Neural progenitor cell (in vitro differentiated cells): ENCODE measurements around the gene PRKCA. TPM values are rescaled to one million over a fixed set of nuclear protein-coding genes. Genes with fewer than 3 reads are reported as not detected.
A peak's percentile ranks its signal among the peaks of the same experiment; 100 is the strongest.

Source experiments
- DNase-seq: peaks from one replicate; pipeline ENCODE4 v3.0.0-alpha.2; 2016; ENCODE audit warnings: low spot score
- H2AFZ ChIP-seq: fragments of 200-600 bp; sonication (generic); replicated peaks from 2 replicates; pipeline ENCODE4 v1.6.1; 2016; ENCODE audit warnings: antibody characterized with exemption
- H3F3A ChIP-seq: fragments of 200-600 bp; sonication (generic); 2 replicates; pipeline ENCODE4 v1.6.1; 2016; ENCODE audit warnings: antibody characterized with exemption, low read depth
- H3K27ac ChIP-seq: fragments of 200-600 bp; sonication (generic); 2 replicates; pipeline ENCODE4 v1.5.1; 2016; ENCODE audit warnings: mild to moderate bottlenecking
- H3K27me3 ChIP-seq: fragments of 200-600 bp; sonication (generic); 2 replicates; pipeline ENCODE4 v1.6.1; 2016; ENCODE audit warnings: mild to moderate bottlenecking, moderate library complexity
- H3K36me3 ChIP-seq: fragments of 200-600 bp; sonication (generic); 2 replicates; pipeline ENCODE4 v1.5.1; 2016
- H3K4me1 ChIP-seq: fragments of 200-600 bp; sonication (generic); 2 replicates; pipeline ENCODE4 v1.6.1; 2016; ENCODE audit warnings: mixed run types
- H3K4me2 ChIP-seq: fragments of 200-600 bp; sonication (generic); 2 replicates; pipeline ENCODE4 v1.6.1; 2016
- H3K4me3 ChIP-seq: fragments of 200-600 bp; sonication (generic); 2 replicates; pipeline ENCODE4 v1.5.1; 2016
- H3K79me2 ChIP-seq: fragments of 200-600 bp; sonication (generic); 2 replicates; pipeline ENCODE4 v1.6.1; 2016; ENCODE audit warnings: low read depth
- H3K9ac ChIP-seq: fragments of 200-600 bp; sonication (generic); 2 replicates; pipeline ENCODE4 v1.6.1; 2016
- H3K9me3 ChIP-seq: fragments of 200-600 bp; sonication (generic); 2 replicates; pipeline ENCODE4 v1.5.1; 2016; ENCODE audit warnings: low read depth
- H4K20me1 ChIP-seq: fragments of 200-600 bp; sonication (generic); 2 replicates; pipeline ENCODE4 v1.6.1; 2016; ENCODE audit warnings: low read depth
- H3K27ac Mint-ChIP-seq: 3 replicates; pipeline ENCODE4 v1.8.0; 2021; ENCODE audit warnings: mixed read lengths
- H3K27me3 Mint-ChIP-seq: 2 replicates; pipeline ENCODE4 v1.8.0; 2022; ENCODE audit warnings: low read depth, mild to moderate bottlenecking, inconsistent platforms, moderate library complexity, mixed read lengths; ENCODE audit not compliant: insufficient read depth
- H3K36me3 Mint-ChIP-seq: 3 replicates; pipeline ENCODE4 v1.8.0; 2021; ENCODE audit warnings: mixed read lengths
- H3K4me1 Mint-ChIP-seq: 3 replicates; pipeline ENCODE4 v1.8.0; 2021; ENCODE audit warnings: mixed read lengths
- H3K4me3 Mint-ChIP-seq: 3 replicates; pipeline ENCODE4 v1.8.0; 2021; ENCODE audit warnings: mild to moderate bottlenecking, moderate library complexity, mixed read lengths
- H3K9me3 Mint-ChIP-seq: 3 replicates; pipeline ENCODE4 v1.8.0; 2020; ENCODE audit warnings: mixed read lengths
- CTCF ChIP-seq: fragments of 200-600 bp; sonication (generic); IDR thresholded peaks from 2 replicates; pipeline ENCODE4 v1.5.1; 2017; ENCODE audit warnings: antibody characterized with exemption, mild to moderate bottlenecking
- EZH2 ChIP-seq: fragments of 200-600 bp; sonication (generic); IDR thresholded peaks from 2 replicates; pipeline ENCODE4 v1.6.1; 2017; ENCODE audit warnings: antibody characterized with exemption, mild to moderate bottlenecking, moderate library complexity
- EZH2phosphoT487 ChIP-seq: fragments of 200-600 bp; sonication (generic); IDR thresholded peaks from 2 replicates; pipeline ENCODE4 v1.6.1; 2017; ENCODE audit warnings: antibody characterized with exemption
- total RNA-seq: library from RNA; depleted of rRNA; stranded (reverse); fragments of >200 nt; gene quantifications from 2 replicates; pipeline ENCODE4 v1.2.3, GENCODE V29; 2015; ENCODE audit warnings: low replicate concordance

The PRKCA gene
- total RNA-seq, 1 donor from 2014 or later = 2.1 TPM

- Histone ChIP-seq H3K79me2 (no peaks in the 10 kb centered on the region), H3K27me3 (no peaks in the 10 kb centered on the region), H3K9ac (no peak overlapping the region), H3K4me1 (peaks cover 13% of the 10 kb centered on the region), H4K20me1 (no peaks in the 10 kb centered on the region), H3K36me3 (no peaks in the 10 kb centered on the region), H3K4me3 (no peak overlapping the region), H3K9me3 (no peaks in the 10 kb centered on the region), H3K27ac (no peak overlapping the region), H2AFZ (no peak overlapping the region), H3K4me2 (no peak overlapping the region), H3F3A (peaks cover 4% of the 10 kb centered on the region)
- DNase-seq = no peak
- H3K4me3 Mint-ChIP-seq = no peak overlapping the region
- H3K9me3 Mint-ChIP-seq = no peaks in the 10 kb centered on the region
- no peak for TF ChIP-seq EZH2
- TF ChIP-seq EZH2phosphoT487 = no peak
- no peak for TF ChIP-seq CTCF
- H3K4me1 Mint-ChIP-seq = peaks cover 11% of the 10 kb centered on the region
- H3K27ac Mint-ChIP-seq = no peak overlapping the region
- no peaks in the 10 kb centered on the region for H3K27me3 Mint-ChIP-seq
- H3K36me3 Mint-ChIP-seq = peaks cover 7% of the 10 kb centered on the region
Observed at GRCh38 chr17:66686601-66687000, 384.2 kb downstream of the PRKCA start.

- Histone ChIP-seq H3K27ac (no peak overlapping the region), H3K9me3 (no peaks in the 10 kb centered on the region), H3K4me1 (peaks cover 13% of the 10 kb centered on the region), H3K79me2 (no peaks in the 10 kb centered on the region), H3K4me2 (no peak overlapping the region), H4K20me1 (no peaks in the 10 kb centered on the region), H3K4me3 (no peak overlapping the region), H3K27me3 (no peaks in the 10 kb centered on the region), H3F3A (peaks cover 4% of the 10 kb centered on the region), H3K36me3 (no peaks in the 10 kb centered on the region), H3K9ac (no peak overlapping the region), H2AFZ (no peak overlapping the region)
- peaks cover 14% of the 10 kb centered on the region for H3K4me1 Mint-ChIP-seq
- H3K27me3 Mint-ChIP-seq = no peaks in the 10 kb centered on the region
- no peak overlapping the region for H3K4me3 Mint-ChIP-seq
- H3K36me3 Mint-ChIP-seq = peaks cover 13% of the 10 kb centered on the region
- H3K9me3 Mint-ChIP-seq = no peaks in the 10 kb centered on the region
- no peak overlapping the region for H3K27ac Mint-ChIP-seq
- TF ChIP-seq EZH2 (no peak), EZH2phosphoT487 (no peak), CTCF (no peak)
- DNase-seq = no peak
Observed at GRCh38 chr17:66687570-66688284, 385.3 kb downstream of the PRKCA start.

GRCh38 chr17:66689221-66689620 is 386.8 kb downstream of the PRKCA start:
- H3K27me3 Mint-ChIP-seq = no peaks in the 10 kb centered on the region
- TF ChIP-seq EZH2phosphoT487 (no peak), CTCF (no peak), EZH2 (no peak)
- Histone ChIP-seq H2AFZ (peak overlapping the region; percentile 58), H3K79me2 (no peaks in the 10 kb centered on the region), H3K4me1 (peaks cover 13% of the 10 kb centered on the region), H3K9me3 (no peaks in the 10 kb centered on the region), H4K20me1 (no peaks in the 10 kb centered on the region), H3K36me3 (no peaks in the 10 kb centered on the region), H3K9ac (no peak overlapping the region), H3K27me3 (no peaks in the 10 kb centered on the region), H3K4me3 (no peak overlapping the region), H3K27ac (no peak overlapping the region), H3F3A (peaks cover 4% of the 10 kb centered on the region), H3K4me2 (no peak overlapping the region)
- no peak overlapping the region for H3K4me3 Mint-ChIP-seq
- H3K27ac Mint-ChIP-seq = peak overlapping the region; percentile 13
- DNase-seq = no peak
- H3K36me3 Mint-ChIP-seq = peaks cover 13% of the 10 kb centered on the region
- H3K9me3 Mint-ChIP-seq = no peaks in the 10 kb centered on the region
- peaks cover 14% of the 10 kb centered on the region for H3K4me1 Mint-ChIP-seq
